CD4-positive, alpha-beta T cell treated with Interleukin-6 at 100 ng/mL for 8 hours (primary cell): ENCODE measurements around the gene TATDN3.
"Not testable (repeated sequence)": the region's sequence is repeated elsewhere in the genome, so short reads cannot be mapped to it uniquely, and the experiment has no call there.

ENCODE experiments used
- DNase-seq: peaks from one replicate; pipeline ENCODE4 v3.0.0-alpha.2; 2020; ENCODE audit warnings: mixed read lengths, low spot score

Gene TATDN3

DNA sequence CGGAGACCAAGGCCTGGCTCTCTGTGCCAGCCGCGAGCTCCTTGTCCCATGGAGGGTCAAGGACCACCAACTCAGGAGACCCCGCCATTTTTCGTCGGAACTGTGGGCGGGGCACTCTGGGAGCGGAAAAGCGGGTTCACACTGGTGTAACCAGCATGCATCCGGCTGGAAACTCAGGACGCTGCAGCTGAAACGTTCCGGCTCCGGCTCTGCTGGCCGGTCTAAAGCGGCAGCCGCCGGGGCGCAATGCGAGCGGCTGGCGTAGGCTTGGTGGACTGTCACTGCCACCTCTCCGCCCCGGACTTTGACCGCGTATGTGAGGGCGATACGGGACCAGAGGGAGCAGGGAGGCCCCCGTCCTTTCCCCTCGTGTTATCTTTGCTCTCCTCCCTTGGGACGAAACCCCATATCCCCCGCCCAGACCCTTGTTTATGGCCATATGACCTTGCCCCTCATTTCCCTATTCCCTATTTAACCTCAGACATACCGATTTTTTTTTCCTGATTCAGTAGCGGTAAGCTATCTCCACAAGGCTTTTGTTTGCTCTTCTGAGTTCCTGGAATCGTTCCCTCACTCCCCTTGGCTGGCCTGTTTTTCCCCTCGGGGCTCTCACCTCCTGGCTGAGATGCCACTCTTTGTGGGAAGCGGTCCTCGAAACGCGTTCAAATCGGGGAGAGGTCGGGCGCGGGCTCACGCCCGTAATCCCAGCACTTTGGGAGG lies at the start of gene TATDN3, which contains the start of gene NSL1:
TSS of gene TATDN3 (plus strand) at position 219 of the 720 bp plus-strand sequence. CDS start at position 247, 28 bp downstream.
TSS of gene NSL1 (minus strand) at position 102 of the 720 bp plus-strand sequence. CDS start at position 88, 14 bp downstream.
- DNase-seq, result peak; percentile 87

GRCh38 chr1:212743901-212744475 lies 47.7 kb upstream of the TATDN3 start:
- peak; percentile 36 for DNase-seq

DNA sequence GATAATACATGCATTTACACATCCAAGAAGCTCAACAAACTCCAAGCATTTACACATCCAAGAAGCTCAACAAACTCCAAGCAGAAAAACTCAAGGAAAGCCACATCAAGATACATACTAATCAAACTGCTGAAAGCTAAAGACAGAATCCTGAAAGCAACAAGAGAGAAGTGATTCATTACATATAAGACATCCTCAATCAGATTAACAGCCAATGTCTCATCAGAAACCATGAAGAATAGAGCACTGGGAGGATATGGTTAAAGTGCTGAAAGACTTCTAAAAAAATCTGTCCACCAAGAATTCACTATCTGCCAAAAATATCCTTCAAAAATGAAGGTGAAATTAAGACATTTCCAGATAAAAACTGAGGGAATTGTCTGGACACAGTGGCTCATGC lies 46.4 kb upstream of the TATDN3 start:
- DNase-seq, result no peak

DNA sequence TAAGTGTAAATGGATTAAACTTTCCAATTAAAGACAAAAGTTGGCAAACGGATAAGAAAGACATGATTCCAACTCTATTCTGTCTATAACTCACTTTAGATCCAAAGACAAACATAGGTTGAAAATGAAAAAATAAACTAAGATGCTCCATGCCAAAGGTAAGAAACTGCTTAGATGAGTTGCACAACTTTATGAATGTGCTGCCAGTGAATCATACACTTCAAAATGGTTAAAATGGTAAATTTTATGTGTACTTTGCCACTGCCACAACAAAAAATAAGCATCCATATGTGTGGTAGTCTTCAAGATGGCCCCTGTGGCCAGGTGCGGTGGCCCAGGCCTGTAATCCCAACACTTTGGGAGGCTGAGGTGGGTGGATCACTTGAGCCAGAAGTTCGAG lies 45.1 kb upstream of the TATDN3 start:
- DNase-seq, result no peak

- DNase-seq, result peak; percentile 6
These were observed 41.7 kb upstream of the TATDN3 start for GRCh38 chr1:212749821-212750535.

GRCh38 chr1:212752252-212752933 lies 39.3 kb upstream of the TATDN3 start:
- DNase-seq, result no peak

- DNase-seq, result peak; percentile 4
These were observed 38.7 kb upstream of the TATDN3 start for GRCh38 chr1:212752934-212753497.

DNA sequence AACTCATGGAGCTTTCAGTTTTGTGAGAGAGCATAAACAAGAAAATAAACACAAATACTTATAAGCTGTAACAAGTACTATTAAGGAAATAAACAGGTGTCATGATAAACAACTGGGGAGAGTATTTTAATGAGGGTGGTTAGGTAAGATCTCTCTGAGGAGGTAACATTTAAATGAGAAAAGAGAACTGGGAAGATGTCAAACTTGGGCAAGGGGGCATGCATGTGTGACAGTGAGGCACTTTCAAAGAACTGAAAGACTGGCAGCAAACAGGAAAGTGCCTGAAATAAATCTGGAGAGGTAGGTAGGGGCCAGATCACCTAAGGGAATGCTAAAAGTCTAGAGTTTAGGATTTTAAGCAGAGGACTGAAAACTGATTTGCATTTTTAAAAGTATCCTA lies 37.9 kb upstream of the TATDN3 start:
- DNase-seq, result no peak

GRCh38 chr1:212754193-212754592 lies 37.5 kb upstream of the TATDN3 start:
- peak; percentile 37 for DNase-seq

- no peak for DNase-seq
These were observed 37.0 kb upstream of the TATDN3 start for GRCh38 chr1:212754680-212755079.

DNA sequence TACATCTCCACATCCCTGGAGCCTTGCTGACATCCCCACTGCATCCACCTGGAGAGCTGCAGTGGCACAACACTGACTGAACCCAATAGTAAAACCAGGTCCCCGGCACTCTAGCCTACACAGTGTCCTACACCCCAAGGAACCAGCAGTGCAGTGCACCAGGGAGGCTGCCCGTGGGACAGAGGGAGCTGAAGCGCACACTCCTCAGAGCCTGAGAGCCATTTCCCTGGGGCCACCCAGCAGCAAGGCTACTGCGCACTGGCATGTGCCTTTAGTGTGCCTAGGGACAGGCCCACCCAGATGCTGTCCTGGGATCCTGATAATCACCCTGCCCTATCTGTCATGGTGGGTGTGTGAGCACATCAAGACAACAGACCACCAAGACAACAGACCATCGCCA lies 32.0 kb upstream of the TATDN3 start:
- DNase-seq, result no peak

DNA sequence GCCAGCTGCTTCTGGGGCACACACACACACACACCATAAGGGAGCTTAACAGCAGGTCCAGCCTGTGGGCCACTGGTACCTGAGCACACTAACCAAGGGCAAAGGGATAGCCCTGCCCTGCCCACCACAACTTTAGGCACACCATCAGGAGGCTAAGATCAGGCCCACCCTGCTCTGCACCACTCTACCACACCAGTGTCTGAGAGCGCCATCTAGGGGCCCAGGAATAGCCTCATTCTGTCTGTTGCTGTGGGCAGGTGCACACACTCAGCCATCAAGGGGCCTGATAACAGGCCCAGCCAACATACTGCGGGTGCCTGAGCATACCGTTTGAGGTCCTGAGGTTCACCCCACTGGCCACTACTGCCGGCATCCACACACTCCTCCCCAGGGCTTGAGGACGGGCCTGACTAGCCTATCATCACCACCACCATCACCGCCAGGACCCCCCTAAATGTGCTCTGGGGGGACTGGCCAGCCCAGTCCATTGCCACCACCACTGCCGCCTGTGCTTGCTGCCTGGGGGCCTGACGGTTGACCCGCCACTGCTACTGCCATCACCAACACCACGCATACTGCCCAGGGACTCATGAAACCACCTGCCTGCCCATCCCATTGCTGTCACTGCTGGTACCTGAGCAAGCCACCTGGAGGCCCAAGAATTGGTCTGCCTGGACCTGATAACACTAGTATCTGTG lies 31.4 kb upstream of the TATDN3 start:
- peak; percentile 47 for DNase-seq

- no peak for DNase-seq
These were observed 29.5 kb upstream of the TATDN3 start for GRCh38 chr1:212762234-212762633.

DNA sequence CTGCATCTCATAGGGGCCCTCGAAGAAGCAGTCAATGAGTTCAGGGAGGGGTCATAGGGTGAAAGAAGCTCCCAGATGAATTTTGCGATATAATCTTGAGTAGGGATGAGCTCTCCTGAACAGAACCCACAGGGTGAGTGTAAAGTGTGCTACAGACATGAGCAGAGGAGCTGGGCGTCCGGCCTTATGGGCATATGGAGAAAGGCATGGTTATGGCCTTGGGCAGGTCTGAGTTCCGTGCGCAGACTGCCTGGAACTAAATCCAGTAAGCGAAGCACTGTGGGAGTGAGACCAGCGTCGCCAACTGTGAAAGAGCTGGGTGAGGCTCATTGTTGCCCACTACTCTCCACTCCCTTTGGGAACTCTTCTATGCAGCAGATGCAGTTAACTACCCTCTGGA lies 28.9 kb upstream of the TATDN3 start:
- DNase-seq, result no peak

- not testable (repeated sequence) for DNase-seq
These were observed 26.9 kb upstream of the TATDN3 start for GRCh38 chr1:212764718-212765281.

- not testable (repeated sequence) for DNase-seq
These were observed 24.9 kb upstream of the TATDN3 start for GRCh38 chr1:212766825-212767224.

GRCh38 chr1:212769459-212770167 lies 22.1 kb upstream of the TATDN3 start:
- no peak for DNase-seq

DNA sequence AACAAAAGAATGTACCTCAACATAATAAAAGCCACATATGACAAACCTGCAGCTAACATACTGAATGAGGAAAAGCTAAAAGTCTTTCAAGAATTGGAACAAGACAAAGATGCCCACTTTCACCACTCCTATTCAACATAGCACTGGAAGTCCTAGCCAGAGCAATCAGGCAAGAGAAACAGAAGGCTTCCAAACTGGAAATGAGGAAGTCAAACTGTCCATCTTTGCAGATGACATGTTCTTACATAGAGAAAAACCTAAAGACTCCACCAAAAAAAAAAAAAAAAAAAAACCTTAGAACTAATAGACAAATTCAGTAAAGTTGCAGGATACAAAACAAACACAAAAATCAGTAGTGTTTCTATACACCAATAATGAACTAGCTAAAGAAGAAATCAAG lies 20.4 kb upstream of the TATDN3 start:
- DNase-seq, result no peak

GRCh38 chr1:212773011-212773410 lies 18.7 kb upstream of the TATDN3 start:
- no peak for DNase-seq

- DNase-seq, result no peak
These were observed 17.1 kb upstream of the TATDN3 start for GRCh38 chr1:212774584-212774983.
